ENCODE measurements around the gene AMPD3. TPM values are rescaled to one million over a fixed set of nuclear protein-coding genes. Genes with fewer than 3 reads are reported as not detected.

The AMPD3 gene
- polyA plus RNA-seq, 1 of the 3 experiments (the other 2 are of a cell fraction) = 1.7 TPM

DNA sequence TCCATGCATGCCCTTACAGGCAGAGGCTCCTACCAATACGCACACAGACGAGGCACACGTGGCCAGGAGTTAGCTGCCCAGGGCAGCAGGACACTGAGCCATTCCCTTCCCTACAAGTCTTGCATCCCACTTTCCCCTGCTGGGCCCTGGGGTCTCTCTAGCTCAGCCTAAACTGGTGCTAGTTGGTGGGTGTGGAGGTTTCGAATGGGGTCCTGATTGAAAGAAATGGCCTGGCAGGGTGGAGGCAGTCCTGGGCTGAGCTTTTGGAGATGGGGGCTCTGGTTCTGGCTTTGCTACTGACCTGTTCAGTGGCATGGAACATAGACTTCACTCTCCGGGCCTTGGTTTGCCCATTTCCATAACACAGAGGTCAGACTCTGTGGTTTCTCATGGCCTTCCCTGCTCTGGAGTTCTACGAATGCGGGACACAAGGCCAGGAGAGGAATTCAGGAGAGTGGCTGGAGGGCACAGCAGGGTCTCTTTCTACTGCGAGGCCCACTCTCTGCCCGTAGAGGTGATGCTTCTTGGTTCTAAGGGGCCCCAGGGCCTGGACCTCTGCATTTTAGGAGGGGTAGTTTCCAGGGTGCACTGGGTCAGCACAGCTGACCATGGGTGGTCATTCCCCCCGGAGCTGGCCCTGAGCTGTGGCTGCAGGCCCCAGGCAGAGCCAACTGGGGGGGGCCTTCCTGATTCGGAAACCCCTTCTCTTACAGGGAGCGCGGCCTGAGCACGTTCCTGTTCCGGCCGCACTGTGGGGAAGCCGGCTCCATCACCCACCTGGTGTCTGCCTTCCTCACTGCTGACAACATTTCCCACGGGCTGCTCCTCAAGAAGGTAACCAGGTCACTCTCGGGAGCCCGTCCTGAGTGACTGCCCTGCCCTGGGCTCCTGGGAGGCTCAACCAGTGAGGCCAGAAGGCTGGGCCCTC is 46.0 kb downstream of the AMPD3 start:
- H2AFZ ChIP-seq (ENCODE audit: low read depth) = no peak overlapping the region

GRCh38 chr11:10502065-10502680 is 47.1 kb downstream of the AMPD3 start:
- no peak for TF ChIP-seq TAF1 (IDR thresholded peaks at IDR 0.05; ENCODE audit: borderline replicate concordance, low read depth, low read length)
- TF ChIP-seq MAX (IDR thresholded peaks at IDR 0.05; ENCODE audit: low read depth) = no peak
- TF ChIP-seq, protein P1, sequence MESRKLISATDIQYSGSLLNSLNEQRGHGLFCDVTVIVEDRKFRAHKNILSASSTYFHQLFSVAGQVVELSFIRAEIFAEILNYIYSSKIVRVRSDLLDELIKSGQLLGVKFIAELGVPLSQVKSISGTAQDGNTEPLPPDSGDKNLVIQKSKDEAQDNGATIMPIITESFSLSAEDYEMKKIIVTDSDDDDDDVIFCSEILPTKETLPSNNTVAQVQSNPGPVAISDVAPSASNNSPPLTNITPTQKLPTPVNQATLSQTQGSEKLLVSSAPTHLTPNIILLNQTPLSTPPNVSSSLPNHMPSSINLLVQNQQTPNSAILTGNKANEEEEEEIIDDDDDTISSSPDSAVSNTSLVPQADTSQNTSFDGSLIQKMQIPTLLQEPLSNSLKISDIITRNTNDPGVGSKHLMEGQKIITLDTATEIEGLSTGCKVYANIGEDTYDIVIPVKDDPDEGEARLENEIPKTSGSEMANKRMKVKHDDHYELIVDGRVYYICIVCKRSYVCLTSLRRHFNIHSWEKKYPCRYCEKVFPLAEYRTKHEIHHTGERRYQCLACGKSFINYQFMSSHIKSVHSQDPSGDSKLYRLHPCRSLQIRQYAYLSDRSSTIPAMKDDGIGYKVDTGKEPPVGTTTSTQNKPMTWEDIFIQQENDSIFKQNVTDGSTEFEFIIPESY (IDR thresholded peaks at IDR 0.05; ENCODE audit: borderline replicate concordance, low read depth) = no peak
- no peak for TF ChIP-seq USF1 (IDR thresholded peaks at IDR 0.05; ENCODE audit: borderline replicate concordance, low read depth)
- no peak for TF ChIP-seq RFX5 (IDR thresholded peaks at IDR 0.05; ENCODE audit: low read length)
- TF ChIP-seq RAD21 (IDR thresholded peaks at IDR 0.05; ENCODE audit: low read length) = no peak
- no peak for TF ChIP-seq MEF2A (IDR thresholded peaks at IDR 0.05; ENCODE audit: borderline replicate concordance, low read depth)
- no peak for TF ChIP-seq NRF1 (IDR thresholded peaks at IDR 0.05; ENCODE audit: low read depth, low read length)
- no peak for TF ChIP-seq EP300 (IDR thresholded peaks at IDR 0.05; ENCODE audit: borderline replicate concordance in 1 of 2, low read depth in 1 of 2, low read length in 1 of 2)
- TF ChIP-seq IRF3 (IDR thresholded peaks at IDR 0.05; ENCODE audit: low read depth, low read length) = no peak
- no peak for TF ChIP-seq EZH2phosphoT487 (IDR thresholded peaks at IDR 0.05; ENCODE audit: borderline replicate concordance, low read depth)
- TF ChIP-seq RCOR1 (IDR thresholded peaks at IDR 0.05; ENCODE audit: low read length) = no peak
- no peak for TF ChIP-seq PBX3 (IDR thresholded peaks at IDR 0.05)
- no peak for TF ChIP-seq FOXJ3 (CRISPR knock-in tag; IDR thresholded peaks at IDR 0.05)
- H3K9me2 ChIP-seq = no peaks in the 10 kb centered on the region
- CTCF ChIA-PET = interaction anchor here (1.4 to 2.6 kb wide), 3 partner anchors 23 to 96 kb away, joined by 3 to 9 read pairs (median 4); no protein-coding TSS in a partner anchor
- no peak overlapping the region for H3K4me3 ChIP-seq (ENCODE audit: low read depth in 2 of 2, low read length in 1 of 2)
- DNase-seq = no peak
- H3K36me3 ChIP-seq (replicated peaks in 1 of 2; ENCODE audit: control insufficient read depth in 1 of 2, insufficient read depth in 2 of 2, low read length in 1 of 2) = no peaks in the 10 kb centered on the region
- no peak overlapping the region for H3K27ac ChIP-seq (ENCODE audit: low read depth in 2 of 2, low read length in 1 of 2)
- no peaks in the 10 kb centered on the region for H3F3A ChIP-seq (replicated peaks; ENCODE audit: insufficient read depth)
- H4K20me1 ChIP-seq (ENCODE audit: insufficient read depth) = no peaks in the 10 kb centered on the region
- POLR2A ChIA-PET = no interaction called here
- H3K79me2 ChIP-seq (ENCODE audit: insufficient read depth) = no peaks in the 10 kb centered on the region
- H3K27me3 ChIP-seq (ENCODE audit: insufficient read depth) = no peaks in the 10 kb centered on the region
- no peak overlapping the region for H3K4me2 ChIP-seq
- no peak overlapping the region for H2AFZ ChIP-seq (ENCODE audit: low read depth)
- no peak overlapping the region for H3K9ac ChIP-seq
- H3K9me3 ChIP-seq = no peaks in the 10 kb centered on the region
- WGBS (ENCODE audit: low lambda C conversion rate) = 78% methylated on average over 6 of the region's 6 CpGs
- no peaks in the 10 kb centered on the region for H3K4me1 ChIP-seq (ENCODE audit: control insufficient read depth in 1 of 2, insufficient read depth in 2 of 2, low read depth in 1 of 2, low read length in 1 of 2)

More for the DNA sequence above, 46.0 kb downstream of the AMPD3 start:
- H3K4me2 ChIP-seq = no peak overlapping the region
- H3K4me3 ChIP-seq (ENCODE audit: low read depth in 2 of 2, low read length in 1 of 2) = no peak overlapping the region
- no peaks in the 10 kb centered on the region for H3K9me3 ChIP-seq
- H3K79me2 ChIP-seq (ENCODE audit: insufficient read depth) = no peaks in the 10 kb centered on the region
- ChIA-PET CTCF (interaction anchor here (1.4 to 1.5 kb wide), 2 partner anchors 22 to 41 kb away, joined by 3 to 4 read pairs; no protein-coding TSS in a partner anchor), POLR2A (no interaction called here)
- H3K27ac ChIP-seq (ENCODE audit: low read depth in 2 of 2, low read length in 1 of 2) = no peak overlapping the region
- TF ChIP-seq EZH2phosphoT487 (IDR thresholded peaks at IDR 0.05; ENCODE audit: borderline replicate concordance, low read depth) = no peak
- no peak for TF ChIP-seq RFX5 (IDR thresholded peaks at IDR 0.05; ENCODE audit: low read length)
- no peak for TF ChIP-seq NFIC (IDR thresholded peaks at IDR 0.05; ENCODE audit: borderline replicate concordance)
- TF ChIP-seq TCF12 (IDR thresholded peaks at IDR 0.05) = no peak
- no peaks in the 10 kb centered on the region for H3F3A ChIP-seq (replicated peaks; ENCODE audit: insufficient read depth)
- no peaks in the 10 kb centered on the region for H4K20me1 ChIP-seq (ENCODE audit: insufficient read depth)
- H3K4me1 ChIP-seq (ENCODE audit: control insufficient read depth in 1 of 2, insufficient read depth in 2 of 2, low read depth in 1 of 2, low read length in 1 of 2) = no peaks in the 10 kb centered on the region
- DNase-seq = peak; percentile 11
- no peaks in the 10 kb centered on the region for H3K9me2 ChIP-seq
- no peak overlapping the region for H3K9ac ChIP-seq
- H3K36me3 ChIP-seq (replicated peaks in 1 of 2; ENCODE audit: control insufficient read depth in 1 of 2, insufficient read depth in 2 of 2, low read length in 1 of 2) = no peaks in the 10 kb centered on the region
- WGBS (ENCODE audit: low lambda C conversion rate) = 95% methylated on average over 14 of the region's 20 CpGs
- H3K27me3 ChIP-seq (ENCODE audit: insufficient read depth) = no peaks in the 10 kb centered on the region
